Liver (tissue), 3 donors: ENCODE results near the gene DAGLA.

ENCODE experiments used
- EGR1 ChIP-seq, 2 donors: IDR thresholded peaks; 2 replicates each; pipeline ENCODE4 v1.6.1; 2016 to 2018; ENCODE audit warnings: antibody characterized with exemption in 2 of 2, low read depth in 2 of 2
- FOXA1 ChIP-seq: IDR thresholded peaks from 2 replicates; pipeline ENCODE4 v1.6.1; 2016; ENCODE audit warnings: antibody characterized with exemption
- FOXA2 ChIP-seq: IDR thresholded peaks from 2 replicates; pipeline ENCODE4 v1.6.1; 2016; ENCODE audit warnings: antibody characterized with exemption
- JUND ChIP-seq, 2 donors: IDR thresholded peaks; 2 replicates each; pipeline ENCODE4 v1.6.1; 2016; ENCODE audit warnings: antibody characterized with exemption in 2 of 2
- RAD21 ChIP-seq, 2 donors: IDR thresholded peaks; 2 replicates each; pipeline ENCODE4 v1.6.1; 2016; ENCODE audit warnings: antibody characterized with exemption in 2 of 2, mild to moderate bottlenecking in 2 of 2
- RXRA ChIP-seq, 2 donors: IDR thresholded peaks; 2 replicates each; pipeline ENCODE4 v1.6.1; 2017 to 2018; ENCODE audit warnings: antibody characterized with exemption in 2 of 2, mild to moderate bottlenecking in 1 of 2
- SP1 ChIP-seq: IDR thresholded peaks from 2 replicates; pipeline ENCODE4 v1.6.1; 2018; ENCODE audit warnings: antibody characterized with exemption, mild to moderate bottlenecking
- TAF1 ChIP-seq: conservative IDR thresholded peaks from 2 replicates; pipeline ENCODE4 v1.6.1; 2016; ENCODE audit warnings: antibody characterized with exemption, mild to moderate bottlenecking
- YY1 ChIP-seq: IDR thresholded peaks from 2 replicates; pipeline ENCODE4 v1.6.1; 2016; ENCODE audit warnings: antibody characterized with exemption, mild to moderate bottlenecking
- TF ChIP-seq, protein P1 (sequence below): fragments of 150-350 bp; IDR thresholded peaks from 2 replicates; pipeline ENCODE4 v1.5.1; 2017; ENCODE audit warnings: improper control_type of control experiment, low read depth, low read length; ENCODE audit not compliant: missing input control
- TF ChIP-seq, protein P2 (sequence below): IDR thresholded peaks from 2 replicates; pipeline ENCODE4 v1.6.1; 2016; ENCODE audit warnings: antibody characterized with exemption, mild to moderate bottlenecking
- TF ChIP-seq, protein P3 (sequence below): IDR thresholded peaks from 2 replicates; pipeline ENCODE4 v1.6.1; 2016; ENCODE audit warnings: antibody characterized with exemption
- donor health status: healthy.
- donor health status: healthy.

DNA sequence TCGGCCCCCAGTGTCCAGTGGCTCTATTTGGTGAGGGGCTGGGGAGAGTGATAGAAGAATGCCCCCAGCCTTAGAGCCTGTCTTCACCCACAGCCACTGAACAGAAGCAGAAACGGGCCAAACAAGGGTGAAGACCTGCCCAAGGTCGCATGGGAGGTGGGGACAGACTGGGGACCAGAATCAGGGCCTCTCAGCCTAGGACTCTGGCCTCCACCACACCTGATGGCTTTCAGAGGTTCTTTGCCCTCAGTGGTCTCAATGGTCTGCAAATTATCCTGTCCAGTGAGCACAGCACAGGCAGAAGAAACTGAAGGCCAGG lies 67.7 kb downstream of the DAGLA start:
- TF ChIP-seq, protein P1, sequence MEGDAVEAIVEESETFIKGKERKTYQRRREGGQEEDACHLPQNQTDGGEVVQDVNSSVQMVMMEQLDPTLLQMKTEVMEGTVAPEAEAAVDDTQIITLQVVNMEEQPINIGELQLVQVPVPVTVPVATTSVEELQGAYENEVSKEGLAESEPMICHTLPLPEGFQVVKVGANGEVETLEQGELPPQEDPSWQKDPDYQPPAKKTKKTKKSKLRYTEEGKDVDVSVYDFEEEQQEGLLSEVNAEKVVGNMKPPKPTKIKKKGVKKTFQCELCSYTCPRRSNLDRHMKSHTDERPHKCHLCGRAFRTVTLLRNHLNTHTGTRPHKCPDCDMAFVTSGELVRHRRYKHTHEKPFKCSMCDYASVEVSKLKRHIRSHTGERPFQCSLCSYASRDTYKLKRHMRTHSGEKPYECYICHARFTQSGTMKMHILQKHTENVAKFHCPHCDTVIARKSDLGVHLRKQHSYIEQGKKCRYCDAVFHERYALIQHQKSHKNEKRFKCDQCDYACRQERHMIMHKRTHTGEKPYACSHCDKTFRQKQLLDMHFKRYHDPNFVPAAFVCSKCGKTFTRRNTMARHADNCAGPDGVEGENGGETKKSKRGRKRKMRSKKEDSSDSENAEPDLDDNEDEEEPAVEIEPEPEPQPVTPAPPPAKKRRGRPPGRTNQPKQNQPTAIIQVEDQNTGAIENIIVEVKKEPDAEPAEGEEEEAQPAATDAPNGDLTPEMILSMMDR = no peak
- TF ChIP-seq, protein P2, sequence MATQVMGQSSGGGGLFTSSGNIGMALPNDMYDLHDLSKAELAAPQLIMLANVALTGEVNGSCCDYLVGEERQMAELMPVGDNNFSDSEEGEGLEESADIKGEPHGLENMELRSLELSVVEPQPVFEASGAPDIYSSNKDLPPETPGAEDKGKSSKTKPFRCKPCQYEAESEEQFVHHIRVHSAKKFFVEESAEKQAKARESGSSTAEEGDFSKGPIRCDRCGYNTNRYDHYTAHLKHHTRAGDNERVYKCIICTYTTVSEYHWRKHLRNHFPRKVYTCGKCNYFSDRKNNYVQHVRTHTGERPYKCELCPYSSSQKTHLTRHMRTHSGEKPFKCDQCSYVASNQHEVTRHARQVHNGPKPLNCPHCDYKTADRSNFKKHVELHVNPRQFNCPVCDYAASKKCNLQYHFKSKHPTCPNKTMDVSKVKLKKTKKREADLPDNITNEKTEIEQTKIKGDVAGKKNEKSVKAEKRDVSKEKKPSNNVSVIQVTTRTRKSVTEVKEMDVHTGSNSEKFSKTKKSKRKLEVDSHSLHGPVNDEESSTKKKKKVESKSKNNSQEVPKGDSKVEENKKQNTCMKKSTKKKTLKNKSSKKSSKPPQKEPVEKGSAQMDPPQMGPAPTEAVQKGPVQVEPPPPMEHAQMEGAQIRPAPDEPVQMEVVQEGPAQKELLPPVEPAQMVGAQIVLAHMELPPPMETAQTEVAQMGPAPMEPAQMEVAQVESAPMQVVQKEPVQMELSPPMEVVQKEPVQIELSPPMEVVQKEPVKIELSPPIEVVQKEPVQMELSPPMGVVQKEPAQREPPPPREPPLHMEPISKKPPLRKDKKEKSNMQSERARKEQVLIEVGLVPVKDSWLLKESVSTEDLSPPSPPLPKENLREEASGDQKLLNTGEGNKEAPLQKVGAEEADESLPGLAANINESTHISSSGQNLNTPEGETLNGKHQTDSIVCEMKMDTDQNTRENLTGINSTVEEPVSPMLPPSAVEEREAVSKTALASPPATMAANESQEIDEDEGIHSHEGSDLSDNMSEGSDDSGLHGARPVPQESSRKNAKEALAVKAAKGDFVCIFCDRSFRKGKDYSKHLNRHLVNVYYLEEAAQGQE = no peak
- TF ChIP-seq TAF1 = no peak
- no peak for TF ChIP-seq SP1
- TF ChIP-seq JUND (IDR thresholded peaks at IDR 0.05) = no peak
- TF ChIP-seq, protein P3, sequence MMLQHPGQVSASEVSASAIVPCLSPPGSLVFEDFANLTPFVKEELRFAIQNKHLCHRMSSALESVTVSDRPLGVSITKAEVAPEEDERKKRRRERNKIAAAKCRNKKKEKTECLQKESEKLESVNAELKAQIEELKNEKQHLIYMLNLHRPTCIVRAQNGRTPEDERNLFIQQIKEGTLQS = no peak
- TF ChIP-seq EGR1 (IDR thresholded peaks at IDR 0.05; ENCODE audit: low read depth in 2 of 2) = no peak
- no peak for TF ChIP-seq YY1
- no peak for TF ChIP-seq RAD21 (IDR thresholded peaks at IDR 0.05)
- no peak for TF ChIP-seq RXRA (IDR thresholded peaks at IDR 0.05)
- no peak for TF ChIP-seq FOXA1
- no peak for TF ChIP-seq FOXA2
